ENCODE results near the gene KLRF2.

KLRF2 gene

DNA sequence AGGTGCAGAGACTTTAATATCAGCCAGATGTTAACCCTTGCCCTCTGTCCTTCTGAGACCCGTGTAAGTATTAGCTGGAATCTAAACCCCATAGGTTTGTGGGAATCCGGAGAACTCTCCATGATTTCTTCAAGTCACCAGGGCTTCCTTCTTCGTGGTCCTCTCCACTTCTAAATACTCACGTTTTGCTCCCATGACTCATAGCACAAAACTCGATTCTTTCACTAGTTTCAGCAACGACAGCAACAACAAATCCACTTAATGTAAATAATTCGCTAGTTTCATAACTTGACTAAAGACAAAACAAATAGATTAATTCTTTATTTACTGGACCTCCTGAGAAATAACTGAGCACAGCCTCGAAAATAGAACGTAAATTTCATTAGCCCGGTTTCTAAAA lies 55.3 kb downstream of the KLRF2 start:
- DNase-seq (ENCODE audit: low spot score) = no peak

DNA sequence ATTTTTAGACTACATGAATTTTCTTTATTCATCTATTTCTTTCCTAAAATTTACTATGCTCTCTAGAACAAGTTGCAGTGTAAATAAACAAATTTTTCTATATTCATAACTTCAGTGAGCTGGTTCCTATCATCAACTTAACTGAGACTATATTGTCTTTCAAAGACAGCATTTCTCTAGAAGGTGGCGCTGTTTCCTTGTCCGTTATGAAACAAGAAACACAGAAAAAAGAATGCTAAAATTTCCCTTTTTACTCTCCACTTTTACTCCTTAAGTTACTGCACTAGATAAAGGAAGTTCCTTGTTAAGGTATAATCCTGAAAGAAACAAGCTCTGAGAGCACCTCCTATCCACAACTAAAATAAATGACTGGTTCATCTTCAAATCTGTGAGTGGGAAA lies 59.1 kb downstream of the KLRF2 start:
- DNase-seq (ENCODE audit: low spot score) = no peak

DNA sequence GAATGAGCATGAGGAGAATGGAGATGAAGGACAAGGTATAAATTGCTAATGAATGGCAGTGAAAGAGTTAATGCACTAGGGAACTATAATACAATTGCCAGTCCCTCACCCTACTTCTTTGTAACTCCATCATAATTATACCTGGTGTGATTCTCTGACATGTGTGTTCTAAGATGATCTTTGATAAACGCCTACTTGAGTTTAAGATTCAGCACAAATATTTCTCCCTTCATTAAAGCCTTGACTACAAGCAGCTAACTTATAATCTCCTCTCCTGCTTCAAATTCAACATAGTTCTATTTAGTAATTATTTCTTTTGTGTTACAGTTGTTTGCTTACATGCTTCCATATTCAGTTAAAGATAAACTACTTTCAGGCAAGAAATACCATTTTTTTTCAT lies 60.5 kb downstream of the KLRF2 start:
- DNase-seq (ENCODE audit: low spot score) = no peak

DNA sequence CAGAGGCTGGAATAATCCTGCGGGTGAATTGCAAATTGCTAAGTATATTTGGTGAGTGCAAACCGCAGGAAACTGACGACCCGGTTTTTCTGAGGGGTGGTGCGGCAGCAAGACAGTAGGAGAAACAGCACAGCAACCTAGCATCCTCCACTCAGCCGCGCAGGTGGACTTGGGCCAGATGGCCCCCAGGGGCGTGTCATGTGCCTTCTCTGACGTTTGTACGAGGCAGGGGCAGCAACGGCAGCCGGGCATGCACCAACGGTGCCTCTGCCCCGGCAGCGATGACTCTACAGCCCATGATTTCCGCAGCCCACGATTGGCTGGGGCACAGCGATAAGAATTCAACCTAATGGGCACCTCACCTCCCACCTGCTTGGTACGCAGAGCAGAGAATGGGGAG lies 62.0 kb downstream of the KLRF2 start:
- DNase-seq (ENCODE audit: low spot score) = no peak

DNA sequence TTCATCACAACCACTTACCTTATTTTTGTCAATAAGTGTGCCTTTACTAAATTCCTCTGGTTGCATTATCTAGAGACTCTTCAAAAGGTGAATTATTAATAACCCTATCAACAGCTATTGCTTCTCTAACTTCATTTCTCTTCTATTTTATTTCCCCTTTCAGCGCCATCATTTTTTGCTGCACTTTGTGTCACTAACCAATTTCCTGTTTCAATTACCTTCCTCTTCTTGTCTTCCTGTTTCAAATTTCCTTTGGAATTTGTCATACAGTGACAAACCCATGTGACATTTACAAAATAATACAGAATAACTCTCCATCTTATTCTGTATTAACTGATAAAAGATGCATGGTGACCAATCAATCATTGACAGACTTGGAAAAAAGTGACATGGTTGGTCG lies 63.1 kb downstream of the KLRF2 start:
- DNase-seq (ENCODE audit: low spot score) = no peak
